Activated T-helper 1 cell treated with Interleukin-2 at 50 U/mL for 16 hours (primary cell): ENCODE measurements around the gene TC2N.
A peak's percentile ranks its signal among the peaks of the same experiment; 100 is the strongest.
"Not testable (repeated sequence)": the region's sequence is repeated elsewhere in the genome, so short reads cannot be mapped to it uniquely, and the experiment has no call there.

Experiments used
- DNase-seq: peaks from one replicate; pipeline ENCODE4 v3.0.0-alpha.2; 2020; ENCODE audit warnings: low read depth

Gene TC2N

GRCh38 chr14:91867316-91867988 lies at the start of gene TC2N:
Gene TC2N (minus strand): TSS chr14:91867536. CDS start chr14:91813769, 53,767 bp downstream.
- peak; percentile 38 for DNase-seq

- no peak for DNase-seq
Measured at GRCh38 chr14:91912035-91912434, 44.7 kb upstream of the TC2N start.

GRCh38 chr14:91911474-91912032 lies 44.2 kb upstream of the TC2N start:
- DNase-seq: peak; percentile 33

GRCh38 chr14:91910196-91910595 lies 42.9 kb upstream of the TC2N start:
- no peak for DNase-seq

- no peak for DNase-seq
Measured at GRCh38 chr14:91906374-91906773, 39.0 kb upstream of the TC2N start.

GRCh38 chr14:91904956-91905645 lies 37.8 kb upstream of the TC2N start:
- DNase-seq: no peak

- DNase-seq: no peak
Measured at GRCh38 chr14:91904483-91904882, 37.1 kb upstream of the TC2N start.

- DNase-seq: no peak
Measured at GRCh38 chr14:91903070-91903469, 35.7 kb upstream of the TC2N start.

- DNase-seq: no peak
Measured at GRCh38 chr14:91902336-91902735, 35.0 kb upstream of the TC2N start.

GRCh38 chr14:91901449-91902226 lies 34.3 kb upstream of the TC2N start:
- DNase-seq: no peak

- DNase-seq: no peak
Measured at GRCh38 chr14:91899806-91900205, 32.5 kb upstream of the TC2N start.

- DNase-seq: no peak
Measured at GRCh38 chr14:91899213-91899612, 31.9 kb upstream of the TC2N start.

- no peak for DNase-seq
Measured at GRCh38 chr14:91898372-91898771, 31.0 kb upstream of the TC2N start.

- not testable (repeated sequence) for DNase-seq
Measured at GRCh38 chr14:91897716-91898115, 30.4 kb upstream of the TC2N start.

GRCh38 chr14:91897106-91897701 lies 29.9 kb upstream of the TC2N start:
- DNase-seq: no peak

GRCh38 chr14:91896419-91896818 lies 29.1 kb upstream of the TC2N start:
- DNase-seq: no peak

GRCh38 chr14:91893669-91894068 lies 26.3 kb upstream of the TC2N start:
- no peak for DNase-seq

GRCh38 chr14:91893007-91893406 lies 25.7 kb upstream of the TC2N start:
- no peak for DNase-seq

- DNase-seq: no peak
Measured at GRCh38 chr14:91891721-91892220, 24.4 kb upstream of the TC2N start.

- no peak for DNase-seq
Measured at GRCh38 chr14:91891101-91891500, 23.8 kb upstream of the TC2N start.

- no peak for DNase-seq
Measured at GRCh38 chr14:91890291-91890749, 23.0 kb upstream of the TC2N start.
